ENCODE measurements around the gene PDE6B. TPM values are rescaled to one million over a fixed set of nuclear protein-coding genes. Genes with fewer than 3 reads are reported as not detected.

The PDE6B gene
- total and polyA plus RNA-seq, 2 experiments from 2014 or later: 43.1 to 48.1 TPM

- no peak for DNase-seq (ENCODE audit: low read depth in 1 of 2, low spot score in 1 of 2)
- Histone ChIP-seq H3K27me3 (no peaks in the 10 kb centered on the region), H3K36me3 (no peaks in the 10 kb centered on the region), H3K4me1 (ENCODE audit: low read depth) (peaks cover 5% of the 10 kb centered on the region), H3K9me3 (ENCODE audit: low read depth) (no peaks in the 10 kb centered on the region), H3K27ac (no peak overlapping the region), H3K4me3 (peak overlapping the region; percentile 94)
- no peak for TF ChIP-seq CTCF (IDR thresholded peaks at IDR 0.05; ENCODE audit: low read depth, low read length)
Observed at GRCh38 chr4:706834-707598, 81.6 kb downstream of the PDE6B start.

- no peak for TF ChIP-seq CTCF (IDR thresholded peaks at IDR 0.05; ENCODE audit: low read depth, low read length)
Observed at GRCh38 chr4:707929-708630, 82.7 kb downstream of the PDE6B start.

GRCh38 chr4:708631-708933 lies 83.2 kb downstream of the PDE6B start:
- Histone ChIP-seq H3K27me3 (no peaks in the 10 kb centered on the region), H3K4me3 (no peak overlapping the region), H3K4me1 (ENCODE audit: low read depth) (peaks cover 5% of the 10 kb centered on the region), H3K36me3 (no peaks in the 10 kb centered on the region), H3K9me3 (ENCODE audit: low read depth) (no peaks in the 10 kb centered on the region), H3K27ac (no peak overlapping the region)
- no peak for TF ChIP-seq CTCF (IDR thresholded peaks at IDR 0.05; ENCODE audit: low read depth, low read length)
- DNase-seq (ENCODE audit: low read depth in 1 of 2, low spot score in 1 of 2): no peak

More at GRCh38 chr4:707929-708630, 82.7 kb downstream of the PDE6B start:
- Histone ChIP-seq H3K9me3 (ENCODE audit: low read depth) (no peaks in the 10 kb centered on the region), H3K4me3 (no peak overlapping the region), H3K4me1 (ENCODE audit: low read depth) (peaks cover 5% of the 10 kb centered on the region), H3K27ac (no peak overlapping the region), H3K36me3 (no peaks in the 10 kb centered on the region), H3K27me3 (no peaks in the 10 kb centered on the region)
- DNase-seq (ENCODE audit: low read depth in 1 of 2, low spot score in 1 of 2): no peak

- no peak for TF ChIP-seq CTCF (IDR thresholded peaks at IDR 0.05; ENCODE audit: low read depth, low read length)
- DNase-seq (ENCODE audit: low read depth in 1 of 2, low spot score in 1 of 2): no peak
Observed at GRCh38 chr4:709348-709747, 84.0 kb downstream of the PDE6B start.

GRCh38 chr4:710116-710515 lies 84.7 kb downstream of the PDE6B start:
- H3K27ac ChIP-seq: no peak overlapping the region
- no peak for DNase-seq (ENCODE audit: low read depth in 1 of 2, low spot score in 1 of 2)
- no peaks in the 10 kb centered on the region for H3K27me3 ChIP-seq
- H3K9me3 ChIP-seq (ENCODE audit: low read depth): no peaks in the 10 kb centered on the region
- peaks cover 5% of the 10 kb centered on the region for H3K4me1 ChIP-seq (ENCODE audit: low read depth)
- H3K4me3 ChIP-seq: no peak overlapping the region
- TF ChIP-seq CTCF (IDR thresholded peaks at IDR 0.05; ENCODE audit: low read depth, low read length): no peak
- H3K36me3 ChIP-seq: no peaks in the 10 kb centered on the region

More at GRCh38 chr4:709348-709747, 84.0 kb downstream of the PDE6B start:
- Histone ChIP-seq H3K9me3 (ENCODE audit: low read depth) (no peaks in the 10 kb centered on the region), H3K36me3 (no peaks in the 10 kb centered on the region), H3K27ac (no peak overlapping the region), H3K4me3 (no peak overlapping the region), H3K27me3 (no peaks in the 10 kb centered on the region), H3K4me1 (ENCODE audit: low read depth) (peaks cover 5% of the 10 kb centered on the region)
